NCI-H128 (cell line): Measurements from ENCODE around the gene DOCK10.
"Not testable (repeated sequence)": the region's sequence is repeated elsewhere in the genome, so short reads cannot be mapped to it uniquely, and the experiment has no call there.

ENCODE experiments used
- DNase-seq: peaks from one replicate; lab custom pipeline; 2025; ENCODE audit not compliant: unreplicated experiment; lab: John Stamatoyannopoulos, UW

Gene DOCK10

GRCh38 chr2:225041851-225042799 lies at the start of gene DOCK10:
DOCK10 (minus strand) TSS chr2:225042468; CDS start chr2:225042374, 94 bp downstream.
- no peak for DNase-seq

- no peak for DNase-seq
These were observed 49.1 kb upstream of the DOCK10 start for GRCh38 chr2:225091336-225091735.

GRCh38 chr2:225090746-225091145 lies 48.5 kb upstream of the DOCK10 start:
- no peak for DNase-seq

GRCh38 chr2:225086915-225087314 lies 44.6 kb upstream of the DOCK10 start:
- no peak for DNase-seq

GRCh38 chr2:225086439-225086838 lies 44.2 kb upstream of the DOCK10 start:
- DNase-seq, result no peak

GRCh38 chr2:225083276-225083675 lies 41.0 kb upstream of the DOCK10 start:
- no peak for DNase-seq

GRCh38 chr2:225076125-225076524 lies 33.9 kb upstream of the DOCK10 start:
- no peak for DNase-seq

- no peak for DNase-seq
These were observed 32.8 kb upstream of the DOCK10 start for GRCh38 chr2:225074919-225075681.

- no peak for DNase-seq
These were observed 32.1 kb upstream of the DOCK10 start for GRCh38 chr2:225074366-225074765.

- no peak for DNase-seq
These were observed 30.9 kb upstream of the DOCK10 start for GRCh38 chr2:225073198-225073597.

GRCh38 chr2:225072444-225072843 lies 30.2 kb upstream of the DOCK10 start:
- DNase-seq, result no peak

GRCh38 chr2:225070811-225071210 lies 28.5 kb upstream of the DOCK10 start:
- no peak for DNase-seq

GRCh38 chr2:225069966-225070365 lies 27.7 kb upstream of the DOCK10 start:
- no peak for DNase-seq

- DNase-seq, result no peak
These were observed 27.2 kb upstream of the DOCK10 start for GRCh38 chr2:225069477-225069876.

GRCh38 chr2:225065882-225066281 lies 23.6 kb upstream of the DOCK10 start:
- no peak for DNase-seq

GRCh38 chr2:225064928-225065327 lies 22.7 kb upstream of the DOCK10 start:
- DNase-seq, result no peak

- DNase-seq, result no peak
These were observed 22.1 kb upstream of the DOCK10 start for GRCh38 chr2:225064362-225064761.

GRCh38 chr2:225056330-225057073 lies 14.2 kb upstream of the DOCK10 start:
- DNase-seq, result no peak

GRCh38 chr2:225055714-225056113 lies 13.4 kb upstream of the DOCK10 start:
- DNase-seq, result no peak

GRCh38 chr2:225052703-225053102 lies 10.4 kb upstream of the DOCK10 start:
- DNase-seq, result no peak

- DNase-seq, result not testable (repeated sequence)
These were observed 5.2 kb upstream of the DOCK10 start for GRCh38 chr2:225047502-225047901.
